Inferior parietal cortex (tissue), 1 donor: ENCODE data around the gene SERTAD1.

Experiments used
- DNase-seq: peaks from one replicate; pipeline ENCODE4 v3.0.0-alpha.2; 2016; ENCODE audit errors: extremely low spot score

Gene SERTAD1

DNA sequence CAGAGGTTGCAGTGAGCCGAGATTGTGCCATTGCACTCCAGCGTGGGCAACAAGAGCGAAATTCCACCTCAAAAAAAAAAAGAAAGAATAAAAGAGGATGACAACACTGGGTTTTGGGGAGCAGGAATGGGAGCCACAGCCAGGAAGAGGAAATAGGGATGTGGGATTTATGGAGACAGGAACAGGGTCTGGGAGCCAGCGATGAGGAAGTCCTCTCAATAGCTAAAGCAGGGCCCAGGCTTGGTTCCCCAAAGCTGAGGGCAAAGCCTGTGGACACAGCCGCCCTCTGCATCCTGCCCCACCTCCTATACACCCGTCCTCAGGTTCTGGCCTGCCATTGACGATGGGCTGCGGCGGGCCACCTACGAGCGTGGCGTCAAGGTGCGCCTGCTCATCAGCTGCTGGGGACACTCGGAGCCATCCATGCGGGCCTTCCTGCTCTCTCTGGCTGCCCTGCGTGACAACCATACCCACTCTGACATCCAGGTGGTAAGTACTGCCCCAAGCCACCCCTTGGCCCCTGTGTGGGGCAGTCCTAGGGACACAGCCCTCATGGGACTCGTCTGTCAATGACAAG, 49.4 kb downstream of the SERTAD1 start:
- no peak for DNase-seq

DNA sequence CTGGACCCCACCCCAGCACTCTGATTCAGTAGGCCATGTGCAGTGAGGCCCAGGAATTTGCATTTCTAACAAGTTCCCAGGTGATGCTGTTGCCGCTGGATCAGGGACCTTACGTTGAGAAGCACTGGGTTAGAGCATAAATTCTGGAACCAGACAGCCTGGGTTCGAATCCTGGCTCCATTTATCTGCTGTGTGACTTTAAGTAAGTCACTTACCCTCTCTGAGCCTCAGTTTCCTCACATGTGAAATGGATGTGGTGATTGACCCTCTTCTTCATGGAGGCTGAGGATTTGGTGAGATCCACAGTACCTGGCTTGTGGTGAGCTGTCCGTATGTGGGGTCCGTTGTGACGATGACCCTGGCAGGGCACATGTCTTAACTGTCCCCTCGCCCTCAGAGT, 51.7 kb downstream of the SERTAD1 start:
- DNase-seq, result no peak

DNA sequence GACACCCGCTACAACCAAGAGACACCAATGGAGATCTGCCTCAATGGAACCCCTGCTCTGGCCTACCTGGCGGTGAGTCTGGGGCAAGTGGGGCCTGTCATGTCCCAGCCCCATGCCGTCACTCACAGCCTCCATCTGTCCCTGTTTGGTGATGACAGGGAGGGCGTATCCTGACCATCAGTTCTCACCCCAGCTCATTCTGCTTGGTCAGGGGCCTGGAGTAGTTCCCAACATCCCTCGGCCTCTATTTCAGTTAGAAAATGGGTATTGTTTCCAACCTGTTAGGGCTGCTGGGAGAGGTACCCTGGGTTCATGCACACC, 54.0 kb downstream of the SERTAD1 start:
- DNase-seq, result no peak
